ENCODE results near the gene GALNT9.
"Not testable (repeated sequence)": the region's sequence is repeated elsewhere in the genome, so short reads cannot be mapped to it uniquely, and the experiment has no call there.

GALNT9 gene

GRCh38 chr12:132278401-132279183 lies 50.8 kb downstream of the GALNT9 start:
- DNase-seq: no peak

- DNase-seq: no peak
These were observed 51.4 kb downstream of the GALNT9 start for GRCh38 chr12:132277949-132278348.

GRCh38 chr12:132277374-132277941 lies 51.9 kb downstream of the GALNT9 start:
- DNase-seq: no peak

GRCh38 chr12:132276827-132277373 lies 52.5 kb downstream of the GALNT9 start:
- DNase-seq: no peak

GRCh38 chr12:132276066-132276826 lies 53.1 kb downstream of the GALNT9 start:
- DNase-seq: no peak

GRCh38 chr12:132275631-132276030 lies 53.8 kb downstream of the GALNT9 start:
- no peak for DNase-seq

- no peak for DNase-seq
These were observed 54.3 kb downstream of the GALNT9 start for GRCh38 chr12:132275110-132275531.

- DNase-seq: no peak
These were observed 55.4 kb downstream of the GALNT9 start for GRCh38 chr12:132273992-132274334.

GRCh38 chr12:132272711-132273110 lies 56.7 kb downstream of the GALNT9 start:
- no peak for DNase-seq

- DNase-seq: no peak
These were observed 57.7 kb downstream of the GALNT9 start for GRCh38 chr12:132271755-132272092.

- DNase-seq: no peak
These were observed 58.2 kb downstream of the GALNT9 start for GRCh38 chr12:132270969-132271754.

- no peak for DNase-seq
These were observed 58.9 kb downstream of the GALNT9 start for GRCh38 chr12:132270516-132270915.

GRCh38 chr12:132269271-132269968 lies 60.0 kb downstream of the GALNT9 start:
- DNase-seq: no peak

- DNase-seq: no peak
These were observed 60.7 kb downstream of the GALNT9 start for GRCh38 chr12:132268674-132269073.

- no peak for DNase-seq
These were observed 61.5 kb downstream of the GALNT9 start for GRCh38 chr12:132267873-132268272.

- no peak for DNase-seq
These were observed 62.6 kb downstream of the GALNT9 start for GRCh38 chr12:132266802-132267201.

GRCh38 chr12:132266370-132266769 lies 63.0 kb downstream of the GALNT9 start:
- DNase-seq: no peak

- not testable (repeated sequence) for DNase-seq
These were observed 63.6 kb downstream of the GALNT9 start for GRCh38 chr12:132265822-132266221.

GRCh38 chr12:132265056-132265800 lies 64.2 kb downstream of the GALNT9 start:
- DNase-seq: no peak

- no peak for DNase-seq
These were observed 65.0 kb downstream of the GALNT9 start for GRCh38 chr12:132264086-132265010.
